K562 (cell line): ENCODE results near the gene LDLRAD3. TPM values are rescaled to one million over a fixed set of nuclear protein-coding genes. Genes with fewer than 3 reads are reported as not detected.

Source experiments
- ATAC-seq: fragments of 200-7000 bp; cut with Tn5 transposase; 3 replicates; pipeline ENCODE4 v1.9.1; 2020; ENCODE audit warnings: moderate library complexity
- BruUV-seq: library from RNA; stranded (reverse); fragments of 400-500 nt; replicated peaks from 2 replicates; lab custom pipeline; 2021; lab: Mats Ljungman, UMichigan
- CTCF ChIA-PET: fragments of 300-600 bp; formaldehyde crosslinking; extraction: SDS; loops from one replicate; lab custom pipeline; 2021; ENCODE audit warnings: low intra/inter-chr PET ratio; lab: Yijun Ruan, JAX
- POLR2A ChIA-PET: fragments of 300-600, 350-650 bp; sonication (Branson Sonifier 250); formaldehyde crosslinking; extraction: SDS; loops from one replicate; lab custom pipeline; 2021; ENCODE audit warnings: antibody characterized with exemption, inconsistent platforms; lab: Yijun Ruan, JAX
- DNase-seq, 4 experiments: peaks; one replicate each; pipeline versions ENCODE4 v3.0.0 to v3.0.0-alpha.2; 2011 to 2018; ENCODE audit warnings: low spot score in 3 of 4, mixed read lengths in 3 of 4; ENCODE audit errors: extremely low read depth in 1 of 4
- FAIRE-seq: peaks from 2 replicates; lab custom pipeline; 2011; peaks lifted over from hg19 to GRCh38; lab: Jason Lieb, UNC
- H2AFZ ChIP-seq: 2 replicates; pipeline ENCODE4 v1.6.0; 2011; ENCODE audit warnings: low read depth, low read length, control low read depth, inconsistent platforms
- H3K27ac ChIP-seq: fragments of 200-600 bp; 3 replicates; pipeline ENCODE4 v1.8.0; 2011; ENCODE audit warnings: low read depth, mild to moderate bottlenecking, control low read depth, inconsistent platforms, low read length, moderate library complexity, mixed read lengths; ENCODE audit errors: extremely low read depth
- H3K27me3 ChIP-seq, 2 experiments: fragments of 300-600 bp in 1 of 2; 2 replicates in 1 of 2; 3 replicates in 1 of 2; pipeline versions ENCODE4 v1.6.0 to v1.8.0; 2011; ENCODE audit warnings: inconsistent platforms in 2 of 2, low read length in 2 of 2, mild to moderate bottlenecking in 1 of 2, mixed read lengths in 1 of 2, moderate library complexity in 1 of 2; ENCODE audit not compliant: control insufficient read depth in 2 of 2, insufficient read depth in 2 of 2
- H3K36me3 ChIP-seq: fragments of 300-600 bp; 3 replicates; pipeline ENCODE4 v1.8.0; 2011; ENCODE audit warnings: mild to moderate bottlenecking, low read length, inconsistent platforms; ENCODE audit not compliant: control insufficient read depth, insufficient read depth
- H3K4me1 ChIP-seq, 2 experiments: fragments of 200-600 bp in 1 of 2; replicated peaks in 1 of 2; 2 replicates in 1 of 2; 3 replicates in 1 of 2; pipeline versions ENCODE4 v1.5.1 to v1.8.0; 2011; ENCODE audit warnings: inconsistent platforms in 2 of 2, low read length in 2 of 2, mild to moderate bottlenecking in 1 of 2, mixed read lengths in 1 of 2, moderate library complexity in 1 of 2; ENCODE audit not compliant: control insufficient read depth in 2 of 2, insufficient read depth in 2 of 2
- H3K4me2 ChIP-seq: 2 replicates; pipeline ENCODE4 v1.6.1; 2011; ENCODE audit warnings: low read length, control low read depth, inconsistent platforms, mixed read lengths; ENCODE audit not compliant: insufficient read depth
- H3K4me3 ChIP-seq: fragments of 200-600 bp; sonication (generic), shearing (Covaris generic); 2 replicates; pipeline ENCODE4 v1.5.1; 2016; ENCODE audit warnings: control low read depth, inconsistent platforms
- H3K79me2 ChIP-seq: fragments of 200-600 bp; 3 replicates; pipeline ENCODE4 v1.8.0; 2011; ENCODE audit warnings: low read length, inconsistent platforms; ENCODE audit not compliant: control insufficient read depth, insufficient read depth
- H3K9ac ChIP-seq, 2 experiments: 2 replicates each; pipeline versions ENCODE4 v1.6.0 to v1.6.1; 2011; ENCODE audit warnings: low read depth in 2 of 2, low read length in 2 of 2, control low read depth in 1 of 2, inconsistent platforms in 1 of 2, mild to moderate bottlenecking in 1 of 2, mixed read lengths in 1 of 2; ENCODE audit not compliant: insufficient read depth in 1 of 2
- H3K9me1 ChIP-seq: one replicate; pipeline ENCODE4 v1.6.0; 2011; ENCODE audit warnings: inconsistent platforms, mild to moderate bottlenecking, low read length, moderate library complexity; ENCODE audit not compliant: control insufficient read depth, insufficient read depth
- H3K9me3 ChIP-seq: replicated peaks from 2 replicates; pipeline ENCODE4 v1.5.1; 2011; ENCODE audit warnings: low read depth, low read length, inconsistent platforms; ENCODE audit not compliant: control insufficient read depth, insufficient read depth
- H4K20me1 ChIP-seq: replicated peaks from 2 replicates; pipeline ENCODE4 v1.6.1; 2011; ENCODE audit warnings: low read length, inconsistent platforms, mixed read lengths; ENCODE audit not compliant: control insufficient read depth, insufficient read depth
- FOXA3 ChIP-seq, 2 experiments: fragments of 450-650 bp in 1 of 2; sonication (generic) in 1 of 2; formaldehyde crosslinking; IDR thresholded peaks in 1 of 2; conservative IDR thresholded peaks in 1 of 2; 2 replicates each; pipeline versions ENCODE4 v1.4.0 to v1.8.0; 2020 to 2022; ENCODE audit warnings: mild to moderate bottlenecking in 2 of 2, missing genetic modification reagents in 1 of 2
- FUS ChIP-seq: fragments of 200-400 bp; formaldehyde crosslinking; optimal IDR thresholded peaks from 2 replicates; pipeline ENCODE3; 2017; ENCODE audit warnings: low read depth, low read length
- GATAD2B ChIP-seq: fragments of 450-650 bp; IDR thresholded peaks from 2 replicates; pipeline ENCODE4 v1.6.1; 2017; ENCODE audit warnings: mild to moderate bottlenecking, borderline replicate concordance
- HDAC2 ChIP-seq: fragments of 450-650 bp; IDR thresholded peaks from 2 replicates; pipeline ENCODE4 v1.6.1; 2016; ENCODE audit warnings: mild to moderate bottlenecking
- HOXB6 ChIP-seq: fragments of 250-450 bp; sonication (Bioruptor Pico); IDR thresholded peaks from 2 replicates; pipeline ENCODE4 v1.5.1; 2022; ENCODE audit warnings: mild to moderate bottlenecking, borderline replicate concordance
- KDM5B ChIP-seq: fragments of 200-600 bp; sonication (generic); IDR thresholded peaks from 2 replicates; pipeline ENCODE4 v1.6.1; 2012; ENCODE audit warnings: low read depth, mild to moderate bottlenecking, moderate library complexity, low read length, control low read depth, inconsistent platforms; ENCODE audit not compliant: insufficient replicate concordance
- POLR2B ChIP-seq: fragments of 450-650 bp; IDR thresholded peaks from 2 replicates; pipeline ENCODE4 v1.6.1; 2018; ENCODE audit warnings: low read depth; ENCODE audit not compliant: partially characterized antibody
- SPI1 ChIP-seq: IDR thresholded peaks from 2 replicates; pipeline ENCODE4 v1.6.1; 2011; ENCODE audit warnings: low read depth, low read length, control low read depth, borderline replicate concordance
- TEAD2 ChIP-seq: fragments of 450-650 bp; IDR thresholded peaks from 2 replicates; pipeline ENCODE4 v1.6.1; 2016; ENCODE audit warnings: missing genetic modification characterization, control low read depth, missing compliant biosample characterization
- ZBTB12 ChIP-seq: fragments of 250-450 bp; sonication (Bioruptor Pico); IDR thresholded peaks from 2 replicates; pipeline ENCODE4 v1.4.0; 2020
- ZKSCAN1 ChIP-seq: fragments of 150-350 bp; IDR thresholded peaks from 2 replicates; pipeline ENCODE4 v1.6.1; 2016; ENCODE audit warnings: low read depth, low read length
- ZKSCAN3 ChIP-seq: fragments of 250-450 bp; sonication (Bioruptor Pico); IDR thresholded peaks from 2 replicates; pipeline ENCODE4 v1.4.0; 2020
- ZNF239 ChIP-seq: fragments of 250-450 bp; sonication (Bioruptor Pico); IDR thresholded peaks from 2 replicates; pipeline ENCODE4 v1.4.0; 2020; ENCODE audit warnings: mild to moderate bottlenecking
- ZSCAN32 ChIP-seq: fragments of 450-650 bp; formaldehyde crosslinking; IDR thresholded peaks from 2 replicates; pipeline ENCODE4 v1.4.0; 2020; ENCODE audit warnings: mild to moderate bottlenecking, moderate library complexity
- WGBS: fragments of 100-300 bp; shearing (Covaris generic); methylation state at CpG from one replicate; pipeline ENCODE4 v1.1.6; 2016; ENCODE audit warnings: low coverage, mixed read lengths; ENCODE audit not compliant: insufficient coverage; ENCODE audit errors: missing lambda C conversion rate; 5-methylcytosine and 5-hydroxymethylcytosine counted together
- in situ Hi-C: fragments of 300-500 bp; cut with MboI; formaldehyde crosslinking; loops from 4 replicates; pipeline ENCODE4 v1.15.0; 2018; ENCODE audit warnings: inconsistent platforms, mixed read lengths
- intact Hi-C: fragments of 100-400 bp; cut with micrococcal nuclease; formaldehyde crosslinking; loops from 2 replicates; pipeline ENCODE4 v1.14.2; 2022
- polyA plus RNA-seq, 8 experiments: library from polyadenylated mRNA; depleted of rRNA in 4 of 8; stranded (reverse) in 5 of 8; unstranded in 3 of 8; fragments of >200 nt; fragmentation: Nextera tagmentation in 2 of 8; fragmentation: Illumina TruSeq in 1 of 8; extraction: Ambion mirVana in 2 of 8; extraction: Trizol in 1 of 8; gene quantifications; 2 replicates each; pipeline versions ENCODE4 v1.2.1 to v1.2.3, GENCODE V29; 2011 to 2014; ENCODE audit warnings: inconsistent platforms in 1 of 8, missing spikeins in 1 of 8
- total RNA-seq, 7 experiments: library from RNA; depleted of rRNA in 6 of 7; stranded (reverse); fragments of >200 nt in 6 of 7; fragmentation: Illumina TruSeq in 2 of 7; extraction: Trizol in 2 of 7; gene quantifications; 2 replicates each; pipeline versions ENCODE4 v1.2.1 to v1.2.3, GENCODE V29; 2011 to 2021; ENCODE audit warnings: low replicate concordance in 1 of 7

The LDLRAD3 gene
- total and polyA plus RNA-seq, 9 of the 15 experiments (the other 6 are each of a cell fraction or from before 2014, with no cell fraction given), result 0.73 to 7.2 (median 3.5) TPM

- no peaks in the 10 kb centered on the region; a peak in 1 of 5 replicates for H3K27me3 ChIP-seq
- no peaks in the 10 kb centered on the region for H4K20me1 ChIP-seq
- no TSS peak for BruUV-seq
- H3K9me3 ChIP-seq, result no peaks in the 10 kb centered on the region
- TF ChIP-seq SPI1 (0 out of 2 replicates have a peak, but pooled peaks have one; percentile 50), FUS (no peak)
- no peak overlapping the region for H3K27ac ChIP-seq
- peaks cover 0 to 7% of the 10 kb centered on the region in 2 experiments; a peak in 2 of 5 replicates for H3K4me1 ChIP-seq
- no peak overlapping the region for H3K4me2 ChIP-seq
- no peaks in the 10 kb centered on the region for H3K79me2 ChIP-seq
- H3K9ac ChIP-seq, result 0 out of 4 replicates have a peak overlapping the region, but pooled peaks of 1 of the 2 experiments have one; percentile 48
- no peaks in the 10 kb centered on the region for H3K9me1 ChIP-seq
- POLR2A ChIA-PET, result interaction anchor here (0.6 kb wide), 1 partner anchor 9 kb away, joined by 3 read pairs; no protein-coding TSS in a partner anchor
- peak; percentile 63 for ATAC-seq
- in situ Hi-C loops, result no loop called here
- FAIRE-seq, result peak; percentile 48
- no peak overlapping the region for H2AFZ ChIP-seq
- no peak overlapping the region for H3K4me3 ChIP-seq
- H3K36me3 ChIP-seq, result no peaks in the 10 kb centered on the region
- DNase-seq, result no peak
- 13% methylated on average over 4 of the region's 4 CpGs for WGBS
- CTCF ChIA-PET, result no interaction called here
- intact Hi-C loops, result loop anchor here (10.0 kb wide), 1 partner anchor 63 kb away; no protein-coding TSS in a partner anchor
Measured at GRCh38 chr11:36027731-36028130, 83.9 kb downstream of the LDLRAD3 start.

- no peaks in the 10 kb centered on the region for H3K9me1 ChIP-seq
- WGBS, result 27% methylated on average over 4 of the region's 4 CpGs
- no peak overlapping the region for H2AFZ ChIP-seq
- no peaks in the 10 kb centered on the region for H3K9me3 ChIP-seq
- BruUV-seq, result no TSS peak
- H3K9ac ChIP-seq, result no peak overlapping the region
- intact Hi-C loops, result loop anchor here (5.0 to 10.0 kb wide), 2 partner anchors 65 to 412 kb away; partner anchors contain the start of gene FJX1
- no peaks in the 10 kb centered on the region for H3K36me3 ChIP-seq
- DNase-seq, result no peak
- ChIA-PET POLR2A (interaction anchor here (1.2 kb wide), 1 partner anchor 11 kb away, joined by 3 read pairs; no protein-coding TSS in a partner anchor), CTCF (no interaction called here)
- FAIRE-seq, result no peak
- H4K20me1 ChIP-seq, result no peaks in the 10 kb centered on the region
- no peak overlapping the region for H3K27ac ChIP-seq
- H3K27me3 ChIP-seq, result peaks cover 0 to 6% of the 10 kb centered on the region in 2 experiments; a peak in 1 of 5 replicates
- no peaks in the 10 kb centered on the region for H3K79me2 ChIP-seq
- no peak overlapping the region for H3K4me2 ChIP-seq
- peaks cover 0 to 7% of the 10 kb centered on the region in 2 experiments; a peak in 3 of 5 replicates for H3K4me1 ChIP-seq
- in situ Hi-C loops, result loop anchor here (5.0 to 10.0 kb wide), 2 partner anchors 108 to 235 kb away; no protein-coding TSS in a partner anchor
- no peak overlapping the region for H3K4me3 ChIP-seq
- no peak for ATAC-seq
- TF ChIP-seq TEAD2 (tag), result no peak
- no peak for TF ChIP-seq ZKSCAN3 (CRISPR knock-in tag)
- no peak for TF ChIP-seq GATAD2B
- TF ChIP-seq ZSCAN32 (CRISPR knock-in tag), result no peak
- TF ChIP-seq ZNF239 (CRISPR knock-in tag), result no peak
- TF ChIP-seq KDM5B, result no peak
- no peak for TF ChIP-seq HDAC2
- no peak for TF ChIP-seq POLR2B
- no peak for TF ChIP-seq ZKSCAN1
- no peak for TF ChIP-seq HOXB6 (CRISPR knock-in tag)
- no peak for TF ChIP-seq ZBTB12 (CRISPR knock-in tag)
- TF ChIP-seq FOXA3 (CRISPR knock-in tag; conservative IDR thresholded peaks at IDR 0.05 in 1 of 2, IDR thresholded peaks at IDR 0.05 in 1 of 2), result no peak
Measured at GRCh38 chr11:36029616-36030015, 85.8 kb downstream of the LDLRAD3 start.
